ENCODE data around the gene TRMT10B.

The TRMT10B gene

DNA sequence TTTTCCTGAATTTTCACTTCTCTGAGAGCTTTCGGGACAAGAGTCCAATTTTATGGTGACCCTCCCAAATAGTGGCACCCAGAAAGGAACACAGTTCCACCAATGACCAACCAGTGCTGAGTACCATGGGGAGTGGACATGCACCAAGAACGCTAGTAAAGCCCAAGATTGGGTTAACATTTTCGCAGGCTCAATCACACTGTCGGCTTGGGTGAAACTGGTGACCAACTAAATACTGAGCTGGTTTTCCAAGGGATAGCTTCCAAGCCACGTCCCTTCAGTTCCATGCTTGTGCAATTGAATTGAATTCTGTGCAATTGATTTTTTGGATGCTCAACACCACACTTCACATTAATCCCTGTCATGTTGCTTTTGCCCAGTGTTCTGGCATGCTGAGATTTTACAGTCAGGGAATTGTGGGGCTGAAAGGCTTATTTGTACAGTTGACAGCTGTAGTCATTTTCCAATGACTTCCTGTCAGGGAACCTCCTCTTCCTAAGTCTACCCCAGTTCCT is 37.6 kb upstream of the TRMT10B start:
- no peak for DNase-seq (ENCODE audit: low read depth, low spot score)
- TF ChIP-seq CTCF (IDR thresholded peaks at IDR 0.05; ENCODE audit: low read depth, low read length), result no peak
- H3K4me3 ChIP-seq (ENCODE audit: low read depth, low read length), result no peak overlapping the region
- in situ Hi-C loops (cut with HindIII; ENCODE audit: low sequenced_read_pairs), result no loop called here

GRCh38 chr9:37719526-37719925 is 34.1 kb upstream of the TRMT10B start:
- no peak for TF ChIP-seq CTCF (IDR thresholded peaks at IDR 0.05; ENCODE audit: low read depth, low read length)
- in situ Hi-C loops (cut with HindIII; ENCODE audit: low sequenced_read_pairs), result no loop called here
- H3K4me3 ChIP-seq (ENCODE audit: low read depth, low read length), result no peak overlapping the region
- no peak for DNase-seq (ENCODE audit: low read depth, low spot score)

GRCh38 chr9:37727013-37727412 is 26.6 kb upstream of the TRMT10B start:
- in situ Hi-C loops (cut with HindIII; ENCODE audit: low sequenced_read_pairs), result no loop called here
- TF ChIP-seq CTCF (IDR thresholded peaks at IDR 0.05; ENCODE audit: low read depth, low read length), result no peak
- DNase-seq (ENCODE audit: low read depth, low spot score), result no peak
- no peak overlapping the region for H3K4me3 ChIP-seq (ENCODE audit: low read depth, low read length)

DNA sequence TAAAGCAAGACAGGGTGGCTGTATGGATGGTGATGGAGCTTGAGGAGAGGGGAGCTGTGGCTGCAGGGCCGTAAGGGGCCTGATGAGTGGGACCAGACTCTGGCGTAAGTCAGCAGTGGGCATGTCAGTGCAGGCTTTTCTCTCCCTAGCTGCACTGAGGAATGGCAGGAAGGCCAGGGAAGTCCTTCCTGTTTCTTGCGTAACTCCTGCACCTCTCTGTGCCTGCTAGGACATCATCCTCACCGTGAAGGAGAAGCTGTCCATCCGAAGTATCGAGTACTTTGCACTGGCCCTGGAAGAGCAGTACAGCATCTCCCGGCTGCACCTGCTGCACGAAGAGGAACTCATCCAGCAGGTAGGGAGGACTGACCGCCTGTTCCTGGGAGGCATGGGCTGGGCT is 24.1 kb upstream of the TRMT10B start:
- H3K4me3 ChIP-seq (ENCODE audit: low read depth, low read length), result no peak overlapping the region
- no peak for TF ChIP-seq CTCF (IDR thresholded peaks at IDR 0.05; ENCODE audit: low read depth, low read length)
- in situ Hi-C loops (cut with HindIII; ENCODE audit: low sequenced_read_pairs), result no loop called here

GRCh38 chr9:37730256-37730655 is 23.3 kb upstream of the TRMT10B start:
- TF ChIP-seq CTCF (IDR thresholded peaks at IDR 0.05; ENCODE audit: low read depth, low read length), result no peak
- no peak for DNase-seq (ENCODE audit: low read depth, low spot score)
- H3K4me3 ChIP-seq (ENCODE audit: low read depth, low read length), result no peak overlapping the region
- in situ Hi-C loops (cut with HindIII; ENCODE audit: low sequenced_read_pairs), result no loop called here

More for the DNA sequence above, 24.1 kb upstream of the TRMT10B start:
- no peak for DNase-seq (ENCODE audit: low read depth, low spot score)

- no peak for DNase-seq (ENCODE audit: low read depth, low spot score)
- H3K4me3 ChIP-seq (ENCODE audit: low read depth, low read length), result no peak overlapping the region
- in situ Hi-C loops (cut with HindIII; ENCODE audit: low sequenced_read_pairs), result no loop called here
- TF ChIP-seq CTCF (IDR thresholded peaks at IDR 0.05; ENCODE audit: low read depth, low read length), result no peak
Observed at GRCh38 chr9:37730839-37731238, 22.8 kb upstream of the TRMT10B start.

All from astrocyte of the spinal cord (primary cell).